Measurements from ENCODE around the gene RAPGEF5.

GRCh38 chr7:22181663-22182062, 175.3 kb downstream of the RAPGEF5 start:
- TF ChIP-seq POLR2A (IDR thresholded peaks at IDR 0.05) (no peak), CTCF (IDR thresholded peaks at IDR 0.05 in 4 of 5, conservative IDR thresholded peaks at IDR 0.05 in 1 of 5) (no peak)

All from gastrocnemius medialis (tissue), 4 donors.